ENCODE results near the gene ZBTB26.
"Not testable (repeated sequence)": the region's sequence is repeated elsewhere in the genome, so short reads cannot be mapped to it uniquely, and the experiment has no call there.

The ZBTB26 gene

DNA sequence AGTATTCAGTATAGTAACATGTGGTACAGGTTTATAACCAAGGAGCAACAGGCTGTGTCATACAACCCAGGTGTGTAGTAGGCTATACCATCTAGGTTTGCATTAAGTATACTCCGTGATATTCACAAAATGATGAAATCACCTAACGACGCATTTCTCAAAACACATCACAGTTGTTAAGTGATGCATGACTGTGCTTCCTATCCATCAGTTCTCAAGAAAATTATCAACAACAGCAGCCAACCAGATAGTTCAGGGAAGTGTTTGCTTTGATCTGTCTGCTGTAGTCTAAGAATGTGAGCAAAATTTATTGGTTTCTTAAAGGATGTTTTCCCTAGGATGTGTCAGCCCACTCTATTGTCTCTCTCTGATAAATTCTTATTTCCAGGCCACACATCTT lies 7.4 kb downstream of the ZBTB26 start:
- no peak for DNase-seq (ENCODE audit: low read depth in 2 of 2)

GRCh38 chr9:122922713-122923112 lies 8.6 kb downstream of the ZBTB26 start:
- DNase-seq (ENCODE audit: low read depth in 2 of 2) = no peak

GRCh38 chr9:122918310-122918709 lies 13.0 kb downstream of the ZBTB26 start:
- no peak for DNase-seq (ENCODE audit: low read depth in 2 of 2)

GRCh38 chr9:122912964-122913673 lies 18.2 kb downstream of the ZBTB26 start, which contains the start of gene ZBTB6:
TSS of gene ZBTB6 (minus strand) at chr9:122913323. CDS start at chr9:122912072, 1,251 bp downstream.
- DNase-seq (ENCODE audit: low read depth in 2 of 2) = peak in 1 of 2 donors; percentile 35

- DNase-seq (ENCODE audit: low read depth in 2 of 2) = no peak
Measured at GRCh38 chr9:122912671-122912963, 18.7 kb downstream of the ZBTB26 start.

GRCh38 chr9:122906122-122906521 lies 25.2 kb downstream of the ZBTB26 start:
- DNase-seq (ENCODE audit: low read depth in 2 of 2) = not testable (repeated sequence)

- peak; percentile 92 to 93 for DNase-seq (ENCODE audit: low read depth in 2 of 2)
Measured at GRCh38 chr9:122904823-122905710, 26.2 kb downstream of the ZBTB26 start, which contains the start of gene RC3H2. TSS of gene RC3H2 (minus strand) at chr9:122905359. CDS start at chr9:122897509, 7,850 bp downstream.

DNA sequence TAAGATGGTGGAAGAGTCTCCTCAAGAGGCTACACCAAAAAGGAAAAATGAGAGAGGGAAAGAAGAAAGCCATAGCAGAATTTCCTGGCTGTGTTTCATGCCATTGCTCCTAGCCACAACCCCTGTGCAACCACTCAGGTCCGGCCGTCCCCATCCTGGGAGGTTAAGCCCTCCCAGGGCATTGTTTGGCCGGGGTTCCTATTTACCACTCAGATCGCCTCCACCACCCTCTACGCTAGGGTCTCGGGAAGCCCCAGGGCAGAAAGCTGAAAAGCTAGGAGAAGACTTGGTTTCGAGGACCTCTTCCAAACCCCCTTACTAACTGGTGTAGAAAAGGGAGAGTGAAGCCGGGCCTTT lies 26.9 kb downstream of the ZBTB26 start:
- DNase-seq (ENCODE audit: low read depth in 2 of 2) = no peak

GRCh38 chr9:122900791-122901190 lies 30.5 kb downstream of the ZBTB26 start:
- no peak for DNase-seq (ENCODE audit: low read depth in 2 of 2)

- DNase-seq (ENCODE audit: low read depth in 2 of 2) = no peak
Measured at GRCh38 chr9:122897969-122898368, 33.3 kb downstream of the ZBTB26 start.

- DNase-seq (ENCODE audit: low read depth in 2 of 2) = no peak
Measured at GRCh38 chr9:122888480-122888879, 42.8 kb downstream of the ZBTB26 start.

DNA sequence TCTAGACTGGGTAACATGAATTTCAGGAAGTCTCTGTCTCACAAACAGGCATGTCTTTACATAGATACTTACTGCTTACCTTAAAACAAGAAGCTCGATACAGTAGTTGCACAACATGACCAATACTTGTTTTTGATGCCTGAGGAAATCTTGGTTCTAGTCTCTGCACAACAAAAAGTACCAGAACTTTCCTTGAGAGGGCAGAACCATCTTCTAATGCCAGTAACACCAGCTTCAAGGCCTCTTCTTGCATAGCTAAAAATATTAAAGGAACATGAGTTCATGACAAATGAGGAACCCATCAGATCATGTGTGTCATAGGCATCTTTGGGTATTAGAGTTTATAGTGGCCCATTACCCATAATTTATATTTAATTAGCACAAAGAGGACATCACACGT lies 48.2 kb downstream of the ZBTB26 start:
- DNase-seq (ENCODE audit: low read depth in 2 of 2) = no peak

DNA sequence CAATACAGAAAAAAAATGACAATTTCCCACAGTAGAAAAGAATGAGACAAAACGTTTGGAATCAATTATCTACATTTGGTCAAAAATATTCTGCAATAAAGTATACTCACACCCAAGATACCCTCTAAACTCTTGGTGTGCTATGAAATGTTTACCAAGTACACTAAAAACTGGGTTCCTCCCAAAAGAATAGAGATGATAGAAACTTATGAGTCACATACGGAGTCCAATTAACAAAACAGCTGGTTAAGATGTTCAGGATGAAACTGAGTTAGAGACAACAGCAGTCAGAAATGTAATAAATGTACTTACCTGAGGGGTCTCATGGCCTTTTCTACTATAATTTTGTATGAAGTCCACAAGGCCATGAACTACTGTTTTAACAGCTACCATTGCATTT lies 51.9 kb downstream of the ZBTB26 start:
- no peak for DNase-seq (ENCODE audit: low read depth in 2 of 2)

GRCh38 chr9:122875523-122875922 lies 55.8 kb downstream of the ZBTB26 start:
- DNase-seq (ENCODE audit: low read depth in 2 of 2) = no peak

DNA sequence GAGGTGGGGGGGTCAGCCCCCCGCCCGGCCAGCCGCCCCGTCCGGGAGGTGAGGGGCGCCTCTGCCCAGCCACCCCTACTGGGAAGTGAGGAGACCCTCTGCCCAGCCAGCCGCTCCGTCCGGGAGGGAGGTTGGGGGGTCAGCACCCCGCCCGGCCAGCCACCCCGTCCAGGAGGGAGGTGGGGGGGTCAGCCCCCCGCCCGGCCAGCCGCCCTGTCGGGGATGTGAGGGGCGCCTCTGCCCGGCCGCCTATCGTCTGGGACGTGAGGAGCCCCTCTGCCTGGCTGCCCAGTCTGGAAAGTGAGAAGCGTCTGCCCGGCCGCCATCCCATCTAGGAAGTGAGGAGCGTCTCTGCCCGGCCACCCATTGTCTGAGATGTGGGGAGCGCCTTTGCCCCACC lies 64.0 kb downstream of the ZBTB26 start:
- DNase-seq (ENCODE audit: low read depth in 2 of 2) = not testable (repeated sequence)

- DNase-seq (ENCODE audit: low read depth in 2 of 2) = no peak
Measured at GRCh38 chr9:122866079-122866478, 65.2 kb downstream of the ZBTB26 start.

All from stimulated activated CD8-positive, alpha-beta memory T cell treated with anti-CD3 and anti-CD28 coated beads, Interleukin-2, amount 100 ng/mL, for 1 hour (primary cell).